ENCODE measurements around the gene CCER1.

DNA sequence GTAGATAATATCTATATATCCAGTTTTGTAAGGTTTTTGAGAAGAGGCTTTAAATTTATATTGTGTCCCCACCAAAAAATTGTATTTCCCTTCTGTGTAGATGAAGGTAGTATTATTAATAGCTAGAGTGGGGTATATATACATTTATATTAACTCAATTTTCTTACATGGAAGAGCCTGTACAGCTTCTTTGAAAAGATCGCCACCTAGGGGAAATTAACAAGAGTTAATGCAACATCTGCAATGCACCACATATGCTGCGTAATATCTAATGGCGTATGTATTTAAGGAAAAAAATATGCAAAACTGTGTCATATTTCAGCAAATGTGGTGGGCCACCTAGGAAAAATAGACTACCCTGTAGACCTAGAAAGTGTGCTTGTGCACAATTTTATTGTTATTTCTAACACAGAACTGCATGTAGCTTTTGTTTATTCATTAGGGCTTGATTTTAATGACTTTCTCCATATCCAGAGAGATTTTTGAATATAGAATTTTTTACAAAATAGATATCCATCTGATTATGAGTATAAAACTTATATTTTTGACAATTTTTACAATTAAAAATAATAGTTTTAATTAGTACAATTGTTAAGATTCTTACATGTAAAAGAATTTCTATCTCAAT lies 14.0 kb downstream of the CCER1 start:
- TF ChIP-seq, protein P1, sequence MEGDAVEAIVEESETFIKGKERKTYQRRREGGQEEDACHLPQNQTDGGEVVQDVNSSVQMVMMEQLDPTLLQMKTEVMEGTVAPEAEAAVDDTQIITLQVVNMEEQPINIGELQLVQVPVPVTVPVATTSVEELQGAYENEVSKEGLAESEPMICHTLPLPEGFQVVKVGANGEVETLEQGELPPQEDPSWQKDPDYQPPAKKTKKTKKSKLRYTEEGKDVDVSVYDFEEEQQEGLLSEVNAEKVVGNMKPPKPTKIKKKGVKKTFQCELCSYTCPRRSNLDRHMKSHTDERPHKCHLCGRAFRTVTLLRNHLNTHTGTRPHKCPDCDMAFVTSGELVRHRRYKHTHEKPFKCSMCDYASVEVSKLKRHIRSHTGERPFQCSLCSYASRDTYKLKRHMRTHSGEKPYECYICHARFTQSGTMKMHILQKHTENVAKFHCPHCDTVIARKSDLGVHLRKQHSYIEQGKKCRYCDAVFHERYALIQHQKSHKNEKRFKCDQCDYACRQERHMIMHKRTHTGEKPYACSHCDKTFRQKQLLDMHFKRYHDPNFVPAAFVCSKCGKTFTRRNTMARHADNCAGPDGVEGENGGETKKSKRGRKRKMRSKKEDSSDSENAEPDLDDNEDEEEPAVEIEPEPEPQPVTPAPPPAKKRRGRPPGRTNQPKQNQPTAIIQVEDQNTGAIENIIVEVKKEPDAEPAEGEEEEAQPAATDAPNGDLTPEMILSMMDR (IDR thresholded peaks at IDR 0.05): peak; percentile 53 to 65 (median 60)
- no peak for TF ChIP-seq POLR2A (IDR thresholded peaks at IDR 0.05)

Data from right lobe of liver (tissue), 4 donors.